Measurements from ENCODE around the gene APBB2.

Gene APBB2

DNA sequence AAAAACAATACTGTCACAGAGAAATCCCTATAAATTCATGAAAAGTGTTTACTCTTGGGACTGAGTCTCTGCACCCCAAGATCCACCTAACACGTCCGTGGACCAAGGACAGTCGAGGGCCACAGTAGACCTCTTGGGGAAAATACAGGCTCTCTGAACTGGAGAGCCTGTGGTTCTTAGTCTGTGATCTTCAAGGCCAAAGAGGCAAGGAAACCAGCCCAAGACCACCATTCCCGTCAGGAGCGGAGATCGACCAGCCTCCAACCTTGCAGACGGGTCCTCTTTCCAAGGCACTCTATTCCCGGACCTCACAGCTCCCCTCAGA is 1.6 kb upstream of the APBB2 start:
- no peak for DNase-seq (ENCODE audit: low read depth)

GRCh38 chr4:41215155-41215554 is 813 bp upstream of the APBB2 start:
- DNase-seq (ENCODE audit: low read depth): no peak

DNA sequence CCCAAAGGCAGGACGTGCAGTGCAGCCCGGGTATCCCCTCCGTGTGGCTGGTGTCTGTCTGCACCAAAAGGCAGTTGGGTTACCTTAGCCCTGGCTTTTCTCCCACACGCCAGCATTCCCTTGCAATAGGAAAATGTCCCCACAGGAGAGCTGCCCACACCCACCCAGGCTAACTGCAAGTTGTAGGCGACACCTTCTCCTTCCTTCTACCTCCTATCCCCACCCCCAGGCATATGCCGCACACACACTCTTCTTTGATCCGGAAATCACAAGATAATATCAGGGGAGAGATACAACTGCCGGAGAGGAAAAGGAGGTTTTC is 444 bp upstream of the APBB2 start:
- no peak for DNase-seq (ENCODE audit: low read depth)

- no peak for DNase-seq (ENCODE audit: low read depth)
These were observed 662 bp downstream of the APBB2 start for GRCh38 chr4:41213625-41214135.

GRCh38 chr4:41212616-41213203 is 1.6 kb downstream of the APBB2 start:
- no peak for DNase-seq (ENCODE audit: low read depth)

DNA sequence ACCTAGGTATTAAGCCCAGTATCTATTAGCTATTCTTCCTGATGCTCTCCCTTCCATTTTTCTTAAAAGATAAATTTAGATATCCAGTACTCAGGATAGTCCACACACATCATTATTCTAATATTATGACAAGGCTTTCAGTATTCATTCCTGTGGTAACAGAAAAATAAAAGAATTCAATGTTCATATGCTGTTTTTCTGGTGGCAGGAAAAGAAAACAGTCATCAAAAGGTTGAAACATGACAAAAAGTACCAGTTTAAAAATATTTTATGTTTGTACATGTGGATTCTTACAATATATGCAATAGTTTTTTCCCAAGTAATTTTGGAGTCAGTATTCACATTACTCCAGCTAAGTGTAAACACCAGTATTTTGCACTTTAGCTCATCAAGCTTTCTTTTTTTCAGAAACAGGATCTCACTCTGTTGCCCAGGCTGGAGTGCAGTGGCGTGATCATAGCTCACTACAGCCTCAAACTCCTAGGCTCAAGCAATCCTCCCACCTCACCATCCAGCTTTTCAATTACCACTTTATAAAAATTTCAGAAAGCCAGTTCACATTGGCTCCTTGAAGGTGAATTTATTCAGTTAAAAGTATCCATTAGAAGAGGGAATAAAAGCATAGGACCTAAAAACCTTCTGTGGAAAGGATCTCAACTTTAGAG is 2.3 kb downstream of the APBB2 start:
- DNase-seq (ENCODE audit: low read depth): no peak

GRCh38 chr4:41209901-41210300 is 4.4 kb downstream of the APBB2 start:
- DNase-seq (ENCODE audit: low read depth): no peak

- DNase-seq (ENCODE audit: low read depth): no peak
These were observed 5.2 kb downstream of the APBB2 start for GRCh38 chr4:41209187-41209586.

GRCh38 chr4:41207291-41207831 is 7.0 kb downstream of the APBB2 start:
- no peak for DNase-seq (ENCODE audit: low read depth)

GRCh38 chr4:41205854-41206460 is 8.4 kb downstream of the APBB2 start:
- no peak for DNase-seq (ENCODE audit: low read depth)

GRCh38 chr4:41205130-41205529 is 9.2 kb downstream of the APBB2 start:
- no peak for DNase-seq (ENCODE audit: low read depth)

GRCh38 chr4:41204400-41204978 is 9.9 kb downstream of the APBB2 start:
- no peak for DNase-seq (ENCODE audit: low read depth)

GRCh38 chr4:41203841-41204240 is 10.5 kb downstream of the APBB2 start:
- no peak for DNase-seq (ENCODE audit: low read depth)

DNA sequence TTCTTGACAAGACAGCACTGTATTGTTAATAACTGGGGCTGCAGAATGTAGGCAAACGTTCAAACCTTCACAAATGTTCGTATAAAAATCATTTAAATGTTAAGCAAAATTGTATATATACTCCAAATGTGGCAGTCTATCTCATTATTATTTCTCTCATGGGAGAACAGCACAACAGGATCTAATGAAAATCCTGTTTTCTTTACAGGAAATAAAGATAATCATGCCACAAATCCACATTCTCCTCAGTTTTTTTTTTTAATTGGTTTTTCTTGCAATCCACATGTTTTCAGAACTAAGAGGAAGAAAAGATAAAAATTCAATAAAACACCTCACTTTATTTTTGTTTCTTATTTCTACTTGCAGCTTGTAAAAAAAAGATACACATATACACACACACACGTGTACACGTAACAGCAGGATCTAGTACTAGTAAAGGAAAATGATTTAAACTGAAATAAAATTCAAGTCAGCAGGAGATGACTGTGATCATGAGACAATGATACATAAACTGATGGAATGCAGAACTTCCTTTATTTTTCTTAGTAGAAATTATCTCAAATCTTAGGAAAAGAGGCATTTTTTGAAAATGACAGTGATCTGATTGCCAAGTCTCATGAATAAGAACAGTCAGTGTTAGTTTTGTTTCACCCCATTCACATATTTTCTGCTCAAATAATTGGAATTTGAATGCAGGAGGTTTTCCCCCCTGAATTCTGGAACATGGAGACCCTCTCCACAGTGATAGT is 11.3 kb downstream of the APBB2 start:
- no peak for DNase-seq (ENCODE audit: low read depth)

DNA sequence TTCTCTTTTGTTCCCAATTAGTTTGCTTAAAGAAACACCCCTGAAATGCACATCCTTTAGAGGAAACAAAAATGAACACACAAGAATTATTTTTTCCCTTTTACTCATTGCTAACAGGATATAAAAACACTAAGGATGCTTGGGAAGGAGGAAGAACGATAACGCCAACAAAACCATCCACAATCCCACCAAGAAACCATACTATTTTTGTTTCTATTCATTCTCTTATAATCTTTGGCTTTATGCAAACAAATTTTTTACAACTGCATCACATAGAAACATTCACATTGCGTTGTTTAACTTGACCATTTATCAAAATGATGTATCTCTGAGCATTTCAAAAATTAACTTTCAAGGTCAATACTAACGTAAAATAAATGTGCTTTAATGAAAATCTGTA is 12.0 kb downstream of the APBB2 start:
- DNase-seq (ENCODE audit: low read depth): no peak

DNA sequence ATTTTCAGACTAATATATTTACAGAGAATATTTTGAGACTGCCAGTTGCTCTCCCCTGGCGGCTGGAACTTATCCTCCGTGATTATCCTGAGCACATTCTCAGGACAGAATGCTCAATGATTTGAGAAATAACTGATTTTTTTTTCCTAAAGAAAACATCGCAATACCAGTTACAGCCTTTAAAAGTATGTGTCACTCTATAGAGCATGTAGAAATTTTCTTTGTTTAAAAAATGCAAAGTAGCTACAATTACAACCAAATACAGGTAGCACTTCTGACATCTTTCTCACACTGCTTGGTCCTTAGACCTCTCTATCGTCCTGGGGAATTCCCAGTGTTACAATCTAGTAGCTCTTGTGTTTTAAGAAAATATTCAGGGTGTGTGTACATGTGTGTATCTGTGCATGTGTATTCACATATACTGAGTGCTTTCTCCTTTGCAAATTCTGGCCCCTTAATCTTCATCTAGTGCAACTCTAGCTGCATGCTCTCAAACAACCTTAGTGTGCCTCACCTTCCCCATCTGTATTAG is 13.8 kb downstream of the APBB2 start:
- no peak for DNase-seq (ENCODE audit: low read depth)

GRCh38 chr4:41199788-41200187 is 14.6 kb downstream of the APBB2 start:
- DNase-seq (ENCODE audit: low read depth): no peak

DNA sequence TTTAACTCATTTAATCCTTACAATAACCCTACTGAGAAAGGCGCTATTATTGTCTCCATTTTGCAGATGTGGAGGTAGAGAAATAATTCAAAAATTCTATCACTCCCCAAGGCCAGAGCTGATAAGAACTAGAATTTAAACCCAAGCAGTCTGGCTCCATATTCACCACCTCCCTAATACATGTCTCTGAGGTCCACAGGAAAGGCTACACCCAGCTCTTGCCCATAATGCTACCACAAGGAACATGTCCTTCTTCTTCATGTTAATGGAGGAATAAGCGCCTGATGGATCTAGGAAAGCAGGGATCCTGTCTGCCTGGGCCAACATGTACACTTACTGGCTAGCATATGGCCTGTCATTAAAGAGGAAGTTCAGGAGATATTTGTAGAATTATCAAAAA is 16.3 kb downstream of the APBB2 start:
- no peak for DNase-seq (ENCODE audit: low read depth)

DNA sequence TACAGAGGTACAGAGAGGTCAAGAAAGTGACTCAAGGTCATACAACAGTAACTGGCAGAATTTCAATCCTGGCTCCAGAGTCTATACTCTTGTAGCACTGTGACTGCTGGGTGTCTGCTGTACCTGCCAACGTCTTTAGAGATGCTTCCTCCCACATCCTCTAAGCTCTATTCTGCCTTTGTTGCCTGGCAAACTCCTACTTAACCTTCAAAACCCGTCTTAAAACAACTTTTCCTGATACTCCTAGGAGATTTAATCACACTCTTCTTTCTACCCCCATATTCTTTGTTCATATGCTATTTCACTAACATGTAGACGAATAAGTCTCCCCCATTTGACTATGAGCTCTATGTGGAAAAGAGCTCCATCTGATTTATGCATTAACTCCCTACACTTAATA is 16.8 kb downstream of the APBB2 start:
- no peak for DNase-seq (ENCODE audit: low read depth)

DNA sequence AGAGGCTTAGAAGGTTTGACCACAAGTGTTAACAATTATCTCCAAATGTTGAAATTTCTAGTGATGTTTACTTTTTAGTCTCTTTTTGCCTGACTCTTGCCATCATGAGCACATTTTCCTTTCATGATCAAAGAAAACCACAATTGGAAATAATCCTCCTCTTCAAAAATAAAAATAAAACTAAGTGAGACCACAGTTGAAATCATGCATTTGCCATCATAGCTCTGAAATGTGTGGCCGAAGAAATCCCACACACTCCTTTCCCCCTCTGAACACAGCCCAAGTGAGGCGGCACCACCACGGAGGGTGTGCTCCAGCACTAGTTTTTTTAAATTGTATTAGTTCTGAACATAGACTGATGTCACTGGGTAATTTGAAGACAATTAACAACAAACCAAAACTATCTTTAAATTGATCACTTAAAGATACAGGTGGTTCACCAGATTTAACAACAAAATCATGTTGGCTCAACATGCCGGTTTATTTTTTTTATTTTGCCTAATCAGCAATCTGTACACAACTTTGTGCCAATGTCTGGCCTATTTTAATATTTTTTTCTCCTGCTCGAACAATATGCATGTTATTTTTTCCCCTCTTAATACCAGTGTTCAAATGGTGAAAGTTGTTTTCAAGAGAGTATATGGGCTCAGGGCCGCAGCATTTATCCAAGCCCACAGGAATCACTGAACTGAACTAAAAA is 17.6 kb downstream of the APBB2 start:
- no peak for DNase-seq (ENCODE audit: low read depth)

GRCh38 chr4:41192136-41192535 is 22.2 kb downstream of the APBB2 start:
- DNase-seq (ENCODE audit: low read depth): no peak

DNA sequence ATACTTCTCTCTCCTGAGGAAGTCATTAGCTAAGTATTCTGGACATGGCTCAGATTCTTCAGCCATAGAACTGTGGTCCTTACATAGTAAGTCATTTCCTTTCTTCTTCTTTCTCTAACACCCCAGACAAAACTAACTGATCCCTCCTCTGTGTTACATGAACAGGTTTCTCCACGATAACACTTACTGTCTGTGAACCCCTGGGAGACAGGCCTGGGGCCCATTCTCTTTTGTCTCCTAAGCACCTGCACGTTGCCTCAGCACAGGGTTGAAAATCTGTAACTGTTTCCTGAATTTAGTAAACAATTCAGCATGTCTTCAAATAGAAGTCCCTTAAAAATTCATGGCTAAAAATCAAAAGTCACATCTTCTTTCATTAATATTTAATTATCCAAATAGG is 24.7 kb downstream of the APBB2 start:
- no peak for DNase-seq (ENCODE audit: low read depth)

Measured in stimulated activated CD8-positive, alpha-beta memory T cell treated with anti-CD3 and anti-CD28 coated beads, Interleukin-15, amount 100 ng/mL, for 1 hour (primary cell).